Right ventricle myocardium superior (tissue), 1 donor: Measurements from ENCODE around the gene SUZ12. TPM values are rescaled to one million over a fixed set of nuclear protein-coding genes. Genes with fewer than 3 reads are reported as not detected.
"Not testable (repeated sequence)": the region's sequence is repeated elsewhere in the genome, so short reads cannot be mapped to it uniquely, and the experiment has no call there.

Experiments used
- ATAC-seq: fragments of 200-7000 bp; cut with Tn5 transposase; one replicate; pipeline ENCODE4 v1.9.1; 2020; ENCODE audit warnings: mild to moderate bottlenecking; ENCODE audit not compliant: poor library complexity
- DNase-seq: peaks from one replicate; pipeline ENCODE4 v3.0.0-alpha.2; 2020
- intact Hi-C: fragments of 100-400 bp; cut with DNase I; formaldehyde crosslinking; loops from one replicate; pipeline ENCODE4 v1.11.2; 2022
- long read RNA-seq: library from polyadenylated mRNA; unstranded; transcript quantifications from one replicate; pipeline ENCODE4 v2.0.0, GENCODE V29; 2021
- total RNA-seq: library from RNA; stranded (reverse); fragmentation: NEBNext Ultra II Directional; extraction: Animal tissue kit (Norgen Biotek cat#: 25700); gene quantifications from one replicate; pipeline ENCODE4 v1.2.1, GENCODE V29; 2021
- donor health status: DM: no; HTN: yes; CAD: no; lungs with severe emphysema.

SUZ12 gene
- 12.1 TPM for total RNA-seq
- long read RNA-seq, full-length matches to known transcripts = 35 of 45 reads
- long read RNA-seq, partial matches to known transcripts = 2 of 45 reads
- long read RNA-seq, other reads (novel, unspliced or antisense) = 8 of 45 reads

DNA sequence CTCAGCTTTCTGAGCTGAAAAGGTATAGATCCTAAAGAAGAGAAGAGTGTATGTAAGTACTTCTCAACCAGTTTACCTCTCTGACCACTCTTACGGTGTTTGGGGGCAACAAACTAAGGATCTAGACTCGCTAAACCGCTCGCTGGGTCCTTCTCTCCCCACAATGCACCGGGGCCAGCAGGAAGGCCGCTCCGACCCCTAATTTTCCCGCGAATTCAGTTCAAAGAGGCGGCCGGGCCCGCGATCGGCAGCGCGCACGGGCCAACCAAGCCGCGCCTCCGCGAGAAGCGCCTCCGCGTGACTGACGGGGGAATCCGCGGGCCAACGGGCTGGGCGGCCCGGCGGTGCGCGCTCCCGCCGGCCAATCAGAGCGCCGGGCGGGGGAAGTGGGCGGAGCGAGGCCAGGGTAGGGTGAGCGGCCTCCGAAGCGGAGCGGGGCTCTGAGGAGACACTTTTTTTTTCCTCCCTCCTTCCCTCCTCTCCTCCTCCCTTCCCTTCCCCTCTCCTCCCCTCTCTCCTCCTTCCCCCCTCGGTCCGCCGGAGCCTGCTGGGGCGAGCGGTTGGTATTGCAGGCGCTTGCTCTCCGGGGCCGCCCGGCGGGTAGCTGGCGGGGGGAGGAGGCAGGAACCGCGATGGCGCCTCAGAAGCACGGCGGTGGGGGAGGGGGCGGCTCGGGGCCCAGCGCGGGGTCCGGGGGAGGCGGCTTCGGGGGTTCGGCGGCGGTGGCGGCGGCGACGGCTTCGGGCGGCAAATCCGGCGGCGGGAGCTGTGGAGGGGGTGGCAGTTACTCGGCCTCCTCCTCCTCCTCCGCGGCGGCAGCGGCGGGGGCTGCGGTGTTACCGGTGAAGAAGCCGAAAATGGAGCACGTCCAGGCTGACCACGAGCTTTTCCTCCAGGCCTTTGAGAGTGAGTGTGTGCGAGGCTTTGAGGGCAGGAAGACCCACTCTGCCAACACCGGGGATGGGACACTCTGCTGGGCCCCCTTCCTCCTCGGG, at the start of gene SUZ12:
TSS of gene SUZ12 (plus strand) at position 393 of the 995 bp plus-strand sequence. CDS start at position 633, 240 bp downstream.
- DNase-seq (peak; percentile 91), ATAC-seq (peak; percentile 100)
- intact Hi-C loops = not testable (repeated sequence)

DNA sequence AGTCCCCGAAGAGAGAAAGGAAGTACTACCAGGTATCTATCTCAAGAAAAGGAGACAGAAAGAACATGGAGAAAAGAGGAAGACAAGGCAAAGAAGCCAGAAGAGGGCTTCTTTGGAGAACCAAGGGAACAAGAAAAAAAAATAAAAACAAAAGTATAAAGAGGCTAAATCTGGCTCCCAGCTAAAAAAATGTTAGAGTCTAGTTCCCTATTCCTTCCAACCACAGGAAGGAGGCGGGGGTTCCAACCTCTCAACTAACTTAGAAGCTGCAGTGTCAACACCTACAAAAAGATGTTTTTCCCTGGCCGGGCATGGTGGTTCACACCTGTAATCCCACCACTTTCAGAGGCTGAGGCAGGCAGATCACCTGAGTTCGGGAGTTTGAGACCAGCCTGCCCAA, 48.7 kb upstream of the SUZ12 start:
- intact Hi-C loops = no loop called here
- ATAC-seq = no peak
- no peak for DNase-seq

GRCh38 chr17:31900877-31901276, 35.9 kb upstream of the SUZ12 start:
- ATAC-seq (no peak), DNase-seq (no peak)
- intact Hi-C loops = no loop called here

DNA sequence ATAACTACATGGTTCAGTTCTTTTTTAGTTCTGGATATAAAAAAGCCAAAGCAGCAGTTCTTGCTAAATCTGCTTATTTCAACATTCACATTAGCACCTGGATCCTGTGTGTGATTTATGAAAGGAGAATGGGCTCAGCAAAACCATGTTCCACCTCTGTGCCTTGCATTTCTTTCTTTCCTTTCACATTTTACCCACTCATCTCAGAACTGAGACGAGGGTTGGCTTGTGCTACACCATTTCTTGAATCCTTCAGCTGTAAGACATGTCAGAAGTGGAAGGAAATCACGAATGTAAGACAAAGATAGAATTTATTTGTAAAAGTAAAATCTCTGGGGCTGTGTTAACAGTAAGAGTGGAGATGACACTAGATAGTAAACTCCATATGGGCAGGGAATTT, 34.1 kb upstream of the SUZ12 start:
- intact Hi-C loops = no loop called here
- DNase-seq (no peak), ATAC-seq (no peak)

- intact Hi-C loops = no loop called here
- no peak for ATAC-seq
Observed at GRCh38 chr17:31903401-31903800, 33.4 kb upstream of the SUZ12 start.

GRCh38 chr17:31907342-31907962, 29.4 kb upstream of the SUZ12 start:
- intact Hi-C loops = no loop called here
- DNase-seq = no peak
- ATAC-seq = no peak

More at GRCh38 chr17:31903401-31903800, 33.4 kb upstream of the SUZ12 start:
- no peak for DNase-seq

GRCh38 chr17:31908386-31908785, 28.4 kb upstream of the SUZ12 start:
- ATAC-seq = no peak
- no peak for DNase-seq
- intact Hi-C loops = no loop called here

- DNase-seq, ATAC-seq, intact Hi-C loops: not testable (repeated sequence)
Observed at GRCh38 chr17:31912705-31913104, 24.1 kb upstream of the SUZ12 start.

- ATAC-seq (no peak), DNase-seq (no peak)
- intact Hi-C loops = no loop called here
Observed at GRCh38 chr17:31915456-31916100, 21.2 kb upstream of the SUZ12 start.

- ATAC-seq = no peak
- DNase-seq = no peak
- intact Hi-C loops = no loop called here
Observed at GRCh38 chr17:31916491-31917064, 20.2 kb upstream of the SUZ12 start.

DNA sequence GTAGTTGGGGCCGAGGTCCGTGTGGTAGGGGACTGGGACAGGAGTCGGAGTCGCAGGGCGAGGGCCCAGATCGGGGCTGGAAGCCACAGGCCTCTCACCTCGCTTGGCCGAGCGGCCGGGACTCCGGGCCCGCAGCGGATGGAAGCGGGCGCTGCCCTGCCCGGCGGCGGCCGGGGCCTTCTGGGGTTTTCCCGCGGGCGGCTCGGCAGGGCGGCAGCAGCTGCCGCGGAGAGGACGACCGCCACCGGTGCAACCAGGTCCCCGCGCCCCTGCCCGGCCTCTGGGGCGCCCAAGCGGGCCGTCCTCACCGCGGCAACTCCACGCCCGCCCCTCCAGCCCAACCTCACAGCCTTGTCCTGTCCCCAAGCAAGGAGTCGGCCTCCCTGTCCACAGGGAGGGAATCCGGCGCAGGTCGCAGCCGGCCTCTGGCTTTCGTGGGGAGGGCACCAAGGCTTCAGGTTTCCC, 19.7 kb upstream of the SUZ12 start:
- intact Hi-C loops = no loop called here
- DNase-seq (no peak), ATAC-seq (no peak)

DNA sequence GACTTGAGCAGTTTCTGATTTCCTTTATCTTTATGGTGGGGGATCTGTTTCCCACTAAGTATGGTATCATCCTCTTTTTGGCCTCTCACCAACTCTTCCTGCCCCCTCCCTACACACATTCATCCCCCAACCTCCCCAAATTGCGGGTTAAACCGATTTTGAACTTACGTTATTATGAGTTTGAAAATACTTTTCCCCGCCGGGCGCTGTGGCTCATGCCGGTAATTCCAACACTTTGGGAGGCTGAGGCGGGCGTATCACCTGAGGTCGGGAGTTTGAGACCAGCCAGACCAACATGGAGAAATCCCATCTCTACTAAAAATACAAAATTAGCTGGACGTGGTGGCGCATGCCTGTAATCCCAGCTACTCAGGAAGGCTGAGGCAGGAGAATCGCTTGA, 19.1 kb upstream of the SUZ12 start:
- DNase-seq, intact Hi-C loops, ATAC-seq: not testable (repeated sequence)

GRCh38 chr17:31918701-31919128, 18.1 kb upstream of the SUZ12 start:
- intact Hi-C loops = no loop called here
- DNase-seq (no peak), ATAC-seq (no peak)

DNA sequence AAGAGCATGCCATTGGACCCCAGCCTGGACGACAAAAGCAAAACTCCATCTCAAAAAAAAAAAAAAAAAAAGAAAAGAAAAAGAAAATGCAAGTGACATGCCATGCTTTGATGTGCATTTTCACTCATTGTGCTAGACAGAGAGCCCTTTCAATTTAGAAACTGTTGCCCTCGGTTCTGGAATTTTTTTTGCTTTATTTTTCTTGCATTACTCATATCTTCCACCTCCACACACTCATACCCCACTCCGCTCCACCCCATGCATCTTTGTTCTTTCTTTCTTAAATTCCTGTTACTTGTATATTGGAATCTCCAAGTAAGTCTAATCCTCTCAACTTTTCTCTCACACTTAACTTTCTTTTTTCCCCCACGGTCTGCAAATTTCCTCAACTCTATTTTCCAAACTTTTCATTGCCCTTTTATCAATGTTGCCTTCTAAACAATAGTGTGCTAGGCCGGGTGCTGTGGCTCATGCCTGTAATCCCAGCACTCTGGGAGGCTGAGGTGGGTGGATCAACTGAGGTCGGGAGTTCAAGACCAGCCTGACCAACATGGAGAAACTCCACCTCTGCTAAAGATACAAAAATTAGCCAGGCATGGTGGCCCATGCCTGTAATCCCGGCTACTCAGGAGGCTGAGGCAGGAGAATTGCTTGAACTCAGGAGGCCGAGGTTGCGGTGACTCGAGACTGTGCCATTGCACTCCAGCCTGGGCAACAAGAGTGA, 16.8 kb upstream of the SUZ12 start:
- ATAC-seq (no peak), DNase-seq (no peak)
- intact Hi-C loops = no loop called here

- intact Hi-C loops = no loop called here
- ATAC-seq (no peak), DNase-seq (no peak)
Observed at GRCh38 chr17:31926100-31926729, 10.6 kb upstream of the SUZ12 start.

- DNase-seq (no peak), ATAC-seq (no peak)
- intact Hi-C loops = no loop called here
Observed at GRCh38 chr17:31931756-31932155, 5.1 kb upstream of the SUZ12 start.

DNA sequence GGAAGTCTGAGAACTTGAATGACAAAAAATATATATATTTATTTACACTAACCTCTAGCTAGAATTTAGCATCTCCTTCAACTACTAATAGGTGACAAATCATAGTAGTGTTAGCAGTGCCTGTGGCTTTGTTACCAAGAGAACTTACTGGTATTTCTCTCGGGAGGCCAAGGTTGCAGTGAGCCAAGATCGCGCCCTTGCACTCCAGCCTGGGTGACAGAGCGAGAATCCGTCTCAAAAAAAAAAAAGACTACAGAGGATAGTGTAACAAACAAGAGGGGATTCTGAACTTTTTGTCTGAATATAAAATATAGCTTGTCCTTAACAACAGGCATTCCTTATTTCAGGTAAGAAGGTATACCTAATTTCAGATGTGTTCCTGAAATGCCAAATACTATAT, 1.3 kb upstream of the SUZ12 start:
- DNase-seq = no peak
- intact Hi-C loops = no loop called here

More for the DNA sequence above, 1.3 kb upstream of the SUZ12 start:
- no peak for ATAC-seq
